OCI-LY3 (cell line): Measurements from ENCODE around the gene GINS2.

Experiments used
- CTCF ChIP-seq: fragments of 200-600, 300-600 bp; sonication (generic); IDR thresholded peaks from 2 replicates; pipeline ENCODE4 v1.5.1; 2014; ENCODE audit warnings: antibody characterized with exemption, low read length, low read depth
- EZH2phosphoT487 ChIP-seq: fragments of 200-600 bp; shearing (Covaris generic); IDR thresholded peaks from 2 replicates; pipeline ENCODE4 v1.6.1; 2018; ENCODE audit warnings: antibody characterized with exemption, mixed run types, low read depth

DNA sequence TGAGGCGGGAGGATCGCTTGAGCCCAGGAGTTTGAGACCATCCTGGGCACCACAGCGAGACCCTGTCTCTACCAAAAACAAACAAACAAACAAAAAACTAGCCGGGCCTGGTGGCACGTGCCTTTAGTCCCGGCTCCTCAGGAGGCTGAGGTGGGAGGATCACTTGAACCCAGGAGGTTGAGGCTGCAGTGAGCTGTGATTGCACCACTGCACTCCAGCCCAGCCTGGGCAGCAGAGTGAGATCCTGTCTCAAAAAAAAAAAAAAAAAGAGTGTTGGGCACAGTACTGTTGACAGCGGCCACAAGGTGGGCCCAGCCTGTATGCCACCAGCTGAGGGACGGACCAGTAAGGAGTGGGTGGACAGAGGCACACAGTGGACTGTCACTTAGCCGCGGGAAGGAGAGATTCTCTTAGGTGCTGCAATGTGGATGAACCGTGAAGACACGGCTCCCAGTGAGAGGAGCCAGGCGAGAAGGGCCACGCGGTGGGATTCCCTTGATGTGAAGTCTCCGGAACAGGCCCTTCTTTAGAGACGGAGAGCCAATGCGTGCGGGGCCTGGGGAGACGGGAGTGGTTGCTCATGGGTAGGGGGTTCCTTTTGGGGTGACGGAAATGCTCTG is 44.6 kb downstream of the GINS2 start:
- no peak for TF ChIP-seq CTCF
- no peak for TF ChIP-seq EZH2phosphoT487
